Mesenchymal stem cell (in vitro differentiated cells and primary cell): ENCODE measurements around the gene PRSS27.
A peak's percentile ranks its signal among the peaks of the same experiment; 100 is the strongest.

Source experiments
- DNase-seq: peaks from one replicate; pipeline ENCODE4 v3.0.0-alpha.2; 2013
- H2AFZ ChIP-seq: one replicate; pipeline ENCODE4 v1.6.1; 2013; ENCODE audit warnings: low read depth, mild to moderate bottlenecking, control low read depth, inconsistent platforms, low read length, moderate library complexity
- H2AK5ac ChIP-seq: 2 replicates; pipeline ENCODE4 v1.6.1; 2013; ENCODE audit warnings: low read length, moderate library complexity, mild to moderate bottlenecking, inconsistent platforms; ENCODE audit not compliant: severe bottlenecking
- H2BK120ac ChIP-seq: one replicate; pipeline ENCODE4 v1.6.1; 2013; ENCODE audit warnings: low read depth, mild to moderate bottlenecking, inconsistent platforms, low read length, moderate library complexity
- H2BK12ac ChIP-seq, 2 experiments: one replicate each; pipeline ENCODE4 v1.6.1; 2013; ENCODE audit warnings: inconsistent platforms in 2 of 2, low read length in 2 of 2, mild to moderate bottlenecking in 2 of 2, moderate library complexity in 2 of 2, control low read depth in 1 of 2
- H2BK15ac ChIP-seq: one replicate; pipeline ENCODE4 v1.6.1; 2013; ENCODE audit warnings: mild to moderate bottlenecking, low read depth, inconsistent platforms; ENCODE audit not compliant: poor library complexity, severe bottlenecking
- H2BK5ac ChIP-seq: 2 replicates; pipeline ENCODE4 v1.6.1; 2013; ENCODE audit warnings: low read depth, mild to moderate bottlenecking, low read length, control low read depth, inconsistent platforms; ENCODE audit not compliant: poor library complexity, severe bottlenecking
- H3K14ac ChIP-seq, 2 experiments: one replicate each; pipeline ENCODE4 v1.6.1; 2013; ENCODE audit warnings: inconsistent platforms in 2 of 2, low read length in 2 of 2, control low read depth in 1 of 2, mild to moderate bottlenecking in 1 of 2, moderate library complexity in 1 of 2
- H3K18ac ChIP-seq, 2 experiments: one replicate each; pipeline ENCODE4 v1.6.1; 2013; ENCODE audit warnings: inconsistent platforms in 2 of 2, low read length in 2 of 2, control low read depth in 1 of 2, low read depth in 1 of 2, mild to moderate bottlenecking in 1 of 2
- H3K23ac ChIP-seq, 2 experiments: one replicate each; pipeline ENCODE4 v1.6.1; 2013; ENCODE audit warnings: inconsistent platforms in 2 of 2, low read length in 2 of 2, mild to moderate bottlenecking in 2 of 2, moderate library complexity in 2 of 2, control low read depth in 1 of 2
- H3K27ac ChIP-seq: 2 replicates; pipeline ENCODE4 v1.5.1; 2013; ENCODE audit warnings: mild to moderate bottlenecking, moderate library complexity, low read length, control low read depth, inconsistent platforms; ENCODE audit not compliant: poor library complexity, severe bottlenecking
- H3K27me3 ChIP-seq, 2 experiments: 2 replicates each; pipeline versions ENCODE4 v1.6.1 to v1.7.0; 2013; ENCODE audit warnings: low read length in 2 of 2, mild to moderate bottlenecking in 2 of 2, moderate library complexity in 2 of 2, control low read depth in 1 of 2, inconsistent platforms in 1 of 2; ENCODE audit not compliant: control insufficient read depth in 1 of 2, insufficient read depth in 1 of 2
- H3K36me3 ChIP-seq, 2 experiments: 2 replicates each; pipeline versions ENCODE4 v1.6.1 to v1.7.0; 2013; ENCODE audit warnings: low read length in 2 of 2, control low read depth in 1 of 2, inconsistent platforms in 1 of 2, low read depth in 1 of 2, mild to moderate bottlenecking in 1 of 2; ENCODE audit not compliant: insufficient read depth in 2 of 2, control insufficient read depth in 1 of 2
- H3K4ac ChIP-seq, 2 experiments: one replicate each; pipeline ENCODE4 v1.6.1; 2013; ENCODE audit warnings: inconsistent platforms in 2 of 2, low read length in 2 of 2, mild to moderate bottlenecking in 2 of 2, moderate library complexity in 2 of 2, control low read depth in 1 of 2, low read depth in 1 of 2
- H3K4me1 ChIP-seq: 2 replicates; pipeline ENCODE4 v1.6.1; 2013; ENCODE audit warnings: low read depth, low read length, control low read depth; ENCODE audit not compliant: control insufficient read depth, insufficient read depth
- H3K4me2 ChIP-seq: 2 replicates; pipeline ENCODE4 v1.6.1; 2013; ENCODE audit warnings: low read length, mild to moderate bottlenecking, inconsistent platforms; ENCODE audit not compliant: poor library complexity, severe bottlenecking
- H3K4me3 ChIP-seq, 2 experiments: 2 replicates each; pipeline versions ENCODE4 v1.5.1 to v1.7.0; 2013; ENCODE audit warnings: low read length in 2 of 2, mild to moderate bottlenecking in 2 of 2, control low read depth in 1 of 2, low read depth in 1 of 2; ENCODE audit not compliant: insufficient read depth in 1 of 2
- H3K79me1 ChIP-seq: replicated peaks from 2 replicates; pipeline ENCODE4 v1.6.1; 2013; ENCODE audit warnings: mild to moderate bottlenecking, control low read depth, low read length, inconsistent platforms; ENCODE audit not compliant: poor library complexity, severe bottlenecking
- H3K9ac ChIP-seq: 2 replicates; pipeline ENCODE4 v1.7.0; 2013; ENCODE audit warnings: mild to moderate bottlenecking, low read length, moderate library complexity
- H3K9me3 ChIP-seq: 2 replicates; pipeline ENCODE4 v1.7.0; 2013; ENCODE audit warnings: mild to moderate bottlenecking, low read length; ENCODE audit not compliant: control insufficient read depth
- H4K8ac ChIP-seq: one replicate; pipeline ENCODE4 v1.6.1; 2013; ENCODE audit warnings: inconsistent platforms, mild to moderate bottlenecking, low read length, moderate library complexity
- H4K91ac ChIP-seq: one replicate; pipeline ENCODE4 v1.6.1; 2013; ENCODE audit warnings: mild to moderate bottlenecking, low read length, inconsistent platforms
- WGBS: methylation state at CpG from one replicate; pipeline ENCODE4 v1.1.7; 2013; ENCODE audit warnings: mixed read lengths; 5-methylcytosine and 5-hydroxymethylcytosine counted together

PRSS27 gene

DNA sequence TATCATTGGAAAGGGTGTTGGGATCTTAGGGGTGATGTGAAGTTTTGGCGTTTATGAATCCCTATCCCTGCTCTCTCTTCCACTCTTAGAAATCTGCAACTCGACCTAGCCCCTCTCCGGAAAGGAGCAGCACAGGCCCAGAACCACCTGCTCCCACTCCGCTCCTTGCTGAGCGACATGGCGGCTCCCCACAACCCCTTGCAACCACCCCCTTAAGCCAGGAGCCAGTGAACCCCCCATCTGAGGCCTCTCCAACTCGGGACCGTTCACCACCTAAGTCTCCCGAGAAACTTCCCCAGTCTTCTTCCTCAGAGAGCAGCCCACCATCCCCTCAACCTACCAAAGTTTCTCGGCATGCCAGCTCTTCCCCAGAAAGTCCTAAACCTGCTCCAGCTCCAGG, 41.4 kb upstream of the PRSS27 start:
- WGBS, result 97% methylated on average over 9 of the region's 10 CpGs
- no peaks in the 10 kb centered on the region for H3K27me3 ChIP-seq
- H3K9me3 ChIP-seq, result no peaks in the 10 kb centered on the region
- H3K4me2 ChIP-seq, result no peak overlapping the region
- no peak overlapping the region for H4K91ac ChIP-seq
- DNase-seq, result no peak
- H3K36me3 ChIP-seq, result peaks cover 82 to 100% of the 10 kb centered on the region in 2 experiments
- H2AFZ ChIP-seq, result no peak overlapping the region
- no peak overlapping the region for H3K14ac ChIP-seq
- no peak overlapping the region for H3K4ac ChIP-seq
- no peak overlapping the region for H2BK120ac ChIP-seq
- no peak overlapping the region for H2BK5ac ChIP-seq
- H2AK5ac ChIP-seq, result no peak overlapping the region
- no peak overlapping the region for H2BK15ac ChIP-seq
- H3K23ac ChIP-seq, result no peak overlapping the region
- H3K18ac ChIP-seq, result no peak overlapping the region
- peaks cover 34% of the 10 kb centered on the region for H3K79me1 ChIP-seq
- no peak overlapping the region for H3K9ac ChIP-seq
- H3K27ac ChIP-seq, result no peak overlapping the region
- H4K8ac ChIP-seq, result no peak overlapping the region
- no peak overlapping the region for H3K4me3 ChIP-seq
- no peak overlapping the region for H2BK12ac ChIP-seq
- peaks cover 4% of the 10 kb centered on the region for H3K4me1 ChIP-seq

DNA sequence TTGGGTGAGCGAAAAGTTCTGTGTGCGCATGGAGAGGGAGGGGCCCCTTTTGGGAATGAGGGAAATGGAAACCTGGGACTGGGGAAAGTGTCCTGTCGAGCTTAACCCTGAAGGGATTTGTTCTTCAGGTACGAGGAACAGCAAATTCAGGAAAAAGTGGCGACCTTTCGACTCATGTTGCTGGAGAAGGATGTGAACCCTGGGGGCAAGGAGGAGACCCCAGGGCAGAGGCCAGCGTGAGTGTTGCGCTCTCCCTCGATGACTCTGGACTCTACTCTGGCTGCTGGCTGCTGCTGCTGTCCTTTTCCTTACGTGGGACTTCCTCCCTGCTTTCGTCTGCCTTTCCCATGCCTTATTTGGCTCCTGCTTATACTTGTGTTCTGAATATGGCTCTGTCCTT, 37.3 kb upstream of the PRSS27 start:
- H3K14ac ChIP-seq, result no peak overlapping the region
- no peak overlapping the region for H3K18ac ChIP-seq
- H3K27me3 ChIP-seq, result no peaks in the 10 kb centered on the region
- no peak overlapping the region for H4K91ac ChIP-seq
- no peak for DNase-seq
- H3K27ac ChIP-seq, result no peak overlapping the region
- no peak overlapping the region for H3K4ac ChIP-seq
- H3K23ac ChIP-seq, result no peak overlapping the region
- 96% methylated on average over 11 of the region's 11 CpGs for WGBS
- H3K4me1 ChIP-seq, result peaks cover 10% of the 10 kb centered on the region
- no peak overlapping the region for H2AFZ ChIP-seq
- no peaks in the 10 kb centered on the region for H3K9me3 ChIP-seq
- peaks cover 12% of the 10 kb centered on the region for H3K79me1 ChIP-seq
- no peak overlapping the region for H2BK15ac ChIP-seq
- H3K36me3 ChIP-seq, result peaks cover 47 to 60% of the 10 kb centered on the region in 2 experiments
- H2BK5ac ChIP-seq, result no peak overlapping the region
- peak overlapping the region; percentile 8 for H3K9ac ChIP-seq
- H3K4me2 ChIP-seq, result no peak overlapping the region
- H2BK120ac ChIP-seq, result no peak overlapping the region
- H2AK5ac ChIP-seq, result no peak overlapping the region
- no peak overlapping the region for H3K4me3 ChIP-seq
- H2BK12ac ChIP-seq, result no peak overlapping the region
- peak overlapping the region; percentile 55 for H4K8ac ChIP-seq

- WGBS, result 96% methylated on average over 30 of the region's 30 CpGs
Measured at GRCh38 chr16:2756288-2757015, 36.4 kb upstream of the PRSS27 start.

DNA sequence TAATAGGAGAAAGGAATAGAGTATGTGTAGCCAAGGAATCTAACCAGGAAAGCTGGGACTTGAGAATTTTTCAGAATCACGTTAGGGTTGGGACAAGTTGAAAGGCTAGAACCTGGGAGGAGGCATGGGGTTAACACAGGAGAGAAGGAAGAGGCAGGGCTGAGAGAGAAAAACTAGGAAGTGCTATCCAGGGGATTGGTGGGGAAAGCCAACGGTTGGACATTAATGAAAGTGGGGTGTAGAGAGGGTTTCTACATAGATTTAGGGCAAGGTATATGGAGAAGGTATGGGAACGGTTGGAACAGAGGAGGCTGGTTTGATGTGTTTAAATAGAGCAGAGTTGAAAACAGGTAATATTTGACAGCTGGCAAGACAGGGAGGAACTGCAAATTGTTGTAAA, 35.1 kb upstream of the PRSS27 start:
- Histone ChIP-seq H2BK12ac (no peak overlapping the region), H3K79me1 (peaks cover 13% of the 10 kb centered on the region), H3K18ac (no peak overlapping the region), H3K9me3 (no peaks in the 10 kb centered on the region), H2BK15ac (no peak overlapping the region), H3K27ac (no peak overlapping the region), H3K36me3 (peaks cover 34 to 38% of the 10 kb centered on the region in 2 experiments), H4K91ac (no peak overlapping the region), H2BK120ac (no peak overlapping the region), H2BK5ac (no peak overlapping the region), H3K23ac (no peak overlapping the region), H3K4me3 (peak overlapping the region in 1 of 2 experiments; percentile 90), H3K4me2 (peak overlapping the region; percentile 61), H2AFZ (no peak overlapping the region), H3K9ac (peak overlapping the region; percentile 98), H3K27me3 (no peaks in the 10 kb centered on the region), H2AK5ac (no peak overlapping the region), H3K4me1 (peaks cover 18% of the 10 kb centered on the region), H4K8ac (no peak overlapping the region), H3K14ac (no peak overlapping the region), H3K4ac (no peak overlapping the region)
- WGBS, result 70% methylated on average over 3 of the region's 3 CpGs
- DNase-seq, result no peak

More at GRCh38 chr16:2756288-2757015, 36.4 kb upstream of the PRSS27 start:
- Histone ChIP-seq H3K27ac (no peak overlapping the region), H3K4ac (no peak overlapping the region), H3K79me1 (peaks cover 6% of the 10 kb centered on the region), H3K4me3 (no peak overlapping the region), H2BK5ac (no peak overlapping the region), H4K8ac (no peak overlapping the region), H3K27me3 (no peaks in the 10 kb centered on the region), H3K18ac (no peak overlapping the region), H3K4me2 (no peak overlapping the region), H3K14ac (no peak overlapping the region), H4K91ac (no peak overlapping the region), H2BK12ac (peak overlapping the region in 1 of 2 experiments; percentile 15), H3K4me1 (peaks cover 15% of the 10 kb centered on the region), H3K23ac (no peak overlapping the region), H2AK5ac (no peak overlapping the region), H3K36me3 (peaks cover 38 to 51% of the 10 kb centered on the region in 2 experiments), H3K9me3 (no peaks in the 10 kb centered on the region), H2BK15ac (no peak overlapping the region), H2BK120ac (no peak overlapping the region), H2AFZ (no peak overlapping the region), H3K9ac (peak overlapping the region; percentile 8)
- no peak for DNase-seq
